Measurements from ENCODE around the gene ITGAE. TPM values are rescaled to one million over a fixed set of nuclear protein-coding genes. Genes with fewer than 3 reads are reported as not detected.

The ITGAE gene
- total and polyA plus RNA-seq, 4 donors, result 16.0 to 57.0 (median 27.9) TPM

- no peak for ATAC-seq (ENCODE audit: low FRiP score)
- 81 to 84% methylated on average over 7 of the region's 7 CpGs for WGBS, 2 donors
- Histone ChIP-seq H3K9me3 (ENCODE audit: control insufficient read depth, low read length) (no peaks in the 10 kb centered on the region), H3K27ac (ENCODE audit: low read depth in 1 of 2, low read length in 2 of 2) (no peak overlapping the region), H3K36me3 (ENCODE audit: control insufficient read depth in 1 of 2, insufficient read depth in 2 of 2, low read length in 1 of 2) (no peaks in the 10 kb centered on the region), H3K4me3 (ENCODE audit: low read length in 2 of 2) (no peak overlapping the region), H3K4me1 (ENCODE audit: control insufficient read depth in 1 of 2, insufficient read depth in 2 of 2, low read length in 2 of 2) (no peaks in the 10 kb centered on the region), H3K27me3 (ENCODE audit: control insufficient read depth in 1 of 2, insufficient read depth in 2 of 2, low read length in 1 of 2) (no peaks in the 10 kb centered on the region)
- peak in 1 of 2 donors; percentile 53 for DNase-seq
- intact Hi-C loops (cut with DNase I), result no loop called here
Measured at GRCh38 chr17:3801347-3801746, 359 bp upstream of the ITGAE start.

GRCh38 chr17:3799181-3799945 lies 1.6 kb downstream of the ITGAE start:
- DNase-seq, result peak in 1 of 2 donors; percentile 51
- Histone ChIP-seq H3K36me3 (ENCODE audit: control insufficient read depth in 1 of 2, insufficient read depth in 2 of 2, low read length in 1 of 2) (no peaks in the 10 kb centered on the region), H3K4me1 (ENCODE audit: control insufficient read depth in 1 of 2, insufficient read depth in 2 of 2, low read length in 2 of 2) (no peaks in the 10 kb centered on the region), H3K9me3 (ENCODE audit: control insufficient read depth, low read length) (no peaks in the 10 kb centered on the region), H3K4me3 (ENCODE audit: low read length in 2 of 2) (no peak overlapping the region), H3K27me3 (ENCODE audit: control insufficient read depth in 1 of 2, insufficient read depth in 2 of 2, low read length in 1 of 2) (no peaks in the 10 kb centered on the region), H3K27ac (ENCODE audit: low read depth in 1 of 2, low read length in 2 of 2) (no peak overlapping the region)
- no peak for ATAC-seq (ENCODE audit: low FRiP score)
- intact Hi-C loops (cut with DNase I), result no loop called here
- WGBS, 2 donors, result 85 to 89% methylated on average over 12 of the region's 12 CpGs

- no peak overlapping the region for H3K27ac ChIP-seq (ENCODE audit: low read depth in 1 of 2, low read length in 2 of 2)
- H3K36me3 ChIP-seq (ENCODE audit: control insufficient read depth in 1 of 2, insufficient read depth in 2 of 2, low read length in 1 of 2), result no peaks in the 10 kb centered on the region
- H3K4me3 ChIP-seq (ENCODE audit: low read length in 2 of 2), result no peak overlapping the region
- intact Hi-C loops (cut with DNase I), result no loop called here
- no peaks in the 10 kb centered on the region for H3K27me3 ChIP-seq (ENCODE audit: control insufficient read depth in 1 of 2, insufficient read depth in 2 of 2, low read length in 1 of 2)
- ATAC-seq (ENCODE audit: low FRiP score) (no peak), DNase-seq (peak in 1 of 2 donors; percentile 53)
- 81 to 85% methylated on average over 15 of the region's 15 CpGs for WGBS, 2 donors
- H3K4me1 ChIP-seq (ENCODE audit: control insufficient read depth in 1 of 2, insufficient read depth in 2 of 2, low read length in 2 of 2), result no peaks in the 10 kb centered on the region
- H3K9me3 ChIP-seq (ENCODE audit: control insufficient read depth, low read length), result no peaks in the 10 kb centered on the region
Measured at GRCh38 chr17:3798273-3799180, 2.5 kb downstream of the ITGAE start.

GRCh38 chr17:3796822-3797170 lies 4.2 kb downstream of the ITGAE start:
- peak in 1 of 2 donors; percentile 67 for DNase-seq
- no peaks in the 10 kb centered on the region for H3K27me3 ChIP-seq (ENCODE audit: control insufficient read depth in 1 of 2, insufficient read depth in 2 of 2, low read length in 1 of 2)
- ATAC-seq (ENCODE audit: low FRiP score), result no peak
- intact Hi-C loops (cut with DNase I), result no loop called here
- H3K9me3 ChIP-seq (ENCODE audit: control insufficient read depth, low read length), result no peaks in the 10 kb centered on the region
- H3K36me3 ChIP-seq (ENCODE audit: control insufficient read depth in 1 of 2, insufficient read depth in 2 of 2, low read length in 1 of 2), result no peaks in the 10 kb centered on the region
- no peaks in the 10 kb centered on the region for H3K4me1 ChIP-seq (ENCODE audit: control insufficient read depth in 1 of 2, insufficient read depth in 2 of 2, low read length in 2 of 2)
- WGBS, 2 donors, result 87 to 89% methylated on average over 9 of the region's 9 CpGs
- no peak overlapping the region for H3K4me3 ChIP-seq (ENCODE audit: low read length in 2 of 2)
- H3K27ac ChIP-seq (ENCODE audit: low read depth in 1 of 2, low read length in 2 of 2), result no peak overlapping the region

- no peak for ATAC-seq (ENCODE audit: low FRiP score)
- peak in 1 of 2 donors; percentile 74 for DNase-seq
- 83 to 86% methylated on average over 17 of the region's 17 CpGs for WGBS, 2 donors
- H3K4me1 ChIP-seq (ENCODE audit: control insufficient read depth in 1 of 2, insufficient read depth in 2 of 2, low read length in 2 of 2), result no peaks in the 10 kb centered on the region
- H3K27ac ChIP-seq (ENCODE audit: low read depth in 1 of 2, low read length in 2 of 2), result no peak overlapping the region
- H3K4me3 ChIP-seq (ENCODE audit: low read length in 2 of 2), result no peak overlapping the region
- intact Hi-C loops (cut with DNase I), result no loop called here
- no peaks in the 10 kb centered on the region for H3K27me3 ChIP-seq (ENCODE audit: control insufficient read depth in 1 of 2, insufficient read depth in 2 of 2, low read length in 1 of 2)
- H3K9me3 ChIP-seq (ENCODE audit: control insufficient read depth, low read length), result no peaks in the 10 kb centered on the region
- no peaks in the 10 kb centered on the region for H3K36me3 ChIP-seq (ENCODE audit: control insufficient read depth in 1 of 2, insufficient read depth in 2 of 2, low read length in 1 of 2)
Measured at GRCh38 chr17:3796110-3796821, 4.7 kb downstream of the ITGAE start.

- WGBS, 2 donors, result 81 to 85% methylated on average over 31 of the region's 31 CpGs
- no peak for ATAC-seq (ENCODE audit: low FRiP score)
- H3K9me3 ChIP-seq (ENCODE audit: control insufficient read depth, low read length), result no peaks in the 10 kb centered on the region
- DNase-seq, result peak in 1 of 2 donors; percentile 53
- H3K27ac ChIP-seq (ENCODE audit: low read depth in 1 of 2, low read length in 2 of 2), result no peak overlapping the region
- H3K27me3 ChIP-seq (ENCODE audit: control insufficient read depth in 1 of 2, insufficient read depth in 2 of 2, low read length in 1 of 2), result no peaks in the 10 kb centered on the region
- no peak overlapping the region for H3K4me3 ChIP-seq (ENCODE audit: low read length in 2 of 2)
- H3K36me3 ChIP-seq (ENCODE audit: control insufficient read depth in 1 of 2, insufficient read depth in 2 of 2, low read length in 1 of 2), result no peaks in the 10 kb centered on the region
- intact Hi-C loops (cut with DNase I), result no loop called here
- H3K4me1 ChIP-seq (ENCODE audit: control insufficient read depth in 1 of 2, insufficient read depth in 2 of 2, low read length in 2 of 2), result no peaks in the 10 kb centered on the region
Measured at GRCh38 chr17:3795390-3796102, 5.4 kb downstream of the ITGAE start.

- 74 to 75% methylated on average over 26 of the region's 26 CpGs for WGBS, 2 donors
- DNase-seq (peak in 1 of 2 donors; percentile 47), ATAC-seq (ENCODE audit: low FRiP score) (no peak)
Measured at GRCh38 chr17:3794557-3795389, 6.2 kb downstream of the ITGAE start.

More at GRCh38 chr17:3794557-3795389, 6.2 kb downstream of the ITGAE start:
- H3K9me3 ChIP-seq (ENCODE audit: control insufficient read depth, low read length), result no peaks in the 10 kb centered on the region
- no peak overlapping the region for H3K4me3 ChIP-seq (ENCODE audit: low read length in 2 of 2)
- no peaks in the 10 kb centered on the region for H3K27me3 ChIP-seq (ENCODE audit: control insufficient read depth in 1 of 2, insufficient read depth in 2 of 2, low read length in 1 of 2)
- intact Hi-C loops (cut with DNase I), result no loop called here
- H3K4me1 ChIP-seq (ENCODE audit: control insufficient read depth in 1 of 2, insufficient read depth in 2 of 2, low read length in 2 of 2), result no peaks in the 10 kb centered on the region
- H3K36me3 ChIP-seq (ENCODE audit: control insufficient read depth in 1 of 2, insufficient read depth in 2 of 2, low read length in 1 of 2), result no peaks in the 10 kb centered on the region
- no peak overlapping the region for H3K27ac ChIP-seq (ENCODE audit: low read depth in 1 of 2, low read length in 2 of 2)
